Fibroblast of villous mesenchyme (primary cell): Measurements from ENCODE around the gene ALKBH2. TPM values are rescaled to one million over a fixed set of nuclear protein-coding genes. Genes with fewer than 3 reads are reported as not detected.

ENCODE experiments used
- DNase-seq: peaks from one replicate; pipeline ENCODE4 v3.0.0-alpha.2; 2010; ENCODE audit warnings: low read depth
- H3K4me3 ChIP-seq: 2 replicates; pipeline ENCODE4 v1.5.1; 2011; ENCODE audit warnings: low read depth, mild to moderate bottlenecking, low read length
- CTCF ChIP-seq: IDR thresholded peaks from 2 replicates; pipeline ENCODE4 v1.5.1; 2012; ENCODE audit warnings: low read depth, mild to moderate bottlenecking, low read length; ENCODE audit not compliant: insufficient read depth
- total RNA-seq: library from RNA; depleted of rRNA; stranded (reverse); fragments of >200 nt; gene quantifications from 2 replicates; pipeline ENCODE4 v1.2.3, GENCODE V29; 2012

Gene ALKBH2
- total RNA-seq = 13.2 and 16.0 TPM in 2 replicates

GRCh38 chr12:109093022-109093918 is at the start of gene ALKBH2:
TSS of gene ALKBH2 (minus strand) at chr12:109093472. CDS start at chr12:109092786, 686 bp downstream.
- H3K4me3 ChIP-seq = peak within 1 kb of the TSS; percentile 67
- peak; percentile 97 for TF ChIP-seq CTCF
- DNase-seq = peak; percentile 91

GRCh38 chr12:109140560-109140959 is 47.3 kb upstream of the ALKBH2 start:
- TF ChIP-seq CTCF = no peak
- no peak for DNase-seq
- no peak overlapping the region for H3K4me3 ChIP-seq

GRCh38 chr12:109139791-109140190 is 46.5 kb upstream of the ALKBH2 start:
- H3K4me3 ChIP-seq = no peak overlapping the region
- no peak for DNase-seq
- TF ChIP-seq CTCF = no peak

- TF ChIP-seq CTCF = no peak
- DNase-seq = no peak
- H3K4me3 ChIP-seq = no peak overlapping the region
Measured at GRCh38 chr12:109139360-109139759, 46.1 kb upstream of the ALKBH2 start.

GRCh38 chr12:109137055-109137454 is 43.8 kb upstream of the ALKBH2 start:
- no peak for DNase-seq
- no peak for TF ChIP-seq CTCF

GRCh38 chr12:109134186-109134917 is 41.1 kb upstream of the ALKBH2 start:
- peak; percentile 56 for DNase-seq
- no peak overlapping the region for H3K4me3 ChIP-seq
- peak; percentile 65 for TF ChIP-seq CTCF

More at GRCh38 chr12:109137055-109137454, 43.8 kb upstream of the ALKBH2 start:
- no peak overlapping the region for H3K4me3 ChIP-seq
